Astrocyte (in vitro differentiated cells and primary cell): ENCODE data around the gene DCST2.
A peak's percentile ranks its signal among the peaks of the same experiment; 100 is the strongest.

Experiments
- CTCF ChIP-seq: IDR thresholded peaks from 2 replicates; pipeline ENCODE4 v1.5.1; 2011; ENCODE audit warnings: low read depth, mild to moderate bottlenecking, inconsistent platforms, low read length, moderate library complexity; ENCODE audit not compliant: insufficient read depth
- EZH2 ChIP-seq: IDR thresholded peaks from 2 replicates; pipeline ENCODE4 v1.6.1; 2012; ENCODE audit warnings: mild to moderate bottlenecking, low read length, inconsistent platforms; ENCODE audit not compliant: insufficient read depth

DNA sequence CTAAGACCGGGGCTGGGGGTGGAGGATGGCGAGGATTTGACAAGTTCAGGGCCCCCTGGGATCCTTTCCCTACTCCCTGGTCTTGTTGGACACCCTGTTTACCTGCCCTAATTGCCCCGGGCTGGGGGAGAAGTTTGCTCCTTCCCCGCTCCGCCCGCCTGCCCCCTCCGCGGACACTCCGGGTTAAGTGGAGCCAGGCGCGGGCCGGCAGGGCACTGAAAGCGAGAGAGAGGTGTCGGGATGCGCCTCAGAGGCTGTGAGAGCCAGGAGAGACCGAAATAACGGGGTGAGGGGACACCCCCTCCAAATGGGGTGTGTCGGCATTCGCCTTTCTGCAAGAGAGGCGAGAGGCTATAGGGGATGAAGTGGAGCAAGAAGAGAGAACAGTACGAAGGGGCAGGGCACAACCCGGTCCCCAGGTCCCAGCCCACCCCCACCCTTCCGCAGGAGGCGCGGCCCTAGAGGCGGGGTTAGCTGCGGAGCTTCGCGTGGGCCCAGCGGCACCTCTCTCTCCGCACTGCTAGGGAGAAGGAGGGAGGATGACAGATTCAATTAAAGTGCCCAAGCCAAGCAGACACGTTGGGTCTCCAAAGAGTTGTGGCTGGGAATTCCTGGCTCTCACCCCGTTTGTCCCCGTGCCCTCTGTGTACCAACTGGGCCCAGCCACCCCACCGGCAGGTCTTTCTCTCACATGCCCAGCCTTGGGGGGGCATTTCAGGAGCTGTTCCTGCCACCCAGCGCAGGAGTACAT, 48.9 kb upstream of the DCST2 start:
- TF ChIP-seq CTCF: no peak
- TF ChIP-seq EZH2: peak; percentile 100
